Activated CD8-positive, alpha-beta memory T cell treated with anti-CD3 and anti-CD28 coated beads for 24 hours (primary cell): ENCODE results near the gene GPR18.
"Not testable (repeated sequence)": the region's sequence is repeated elsewhere in the genome, so short reads cannot be mapped to it uniquely, and the experiment has no call there.

ENCODE experiments used
- DNase-seq: peaks from one replicate; pipeline ENCODE4 v3.0.0-alpha.2; 2020

The GPR18 gene

DNA sequence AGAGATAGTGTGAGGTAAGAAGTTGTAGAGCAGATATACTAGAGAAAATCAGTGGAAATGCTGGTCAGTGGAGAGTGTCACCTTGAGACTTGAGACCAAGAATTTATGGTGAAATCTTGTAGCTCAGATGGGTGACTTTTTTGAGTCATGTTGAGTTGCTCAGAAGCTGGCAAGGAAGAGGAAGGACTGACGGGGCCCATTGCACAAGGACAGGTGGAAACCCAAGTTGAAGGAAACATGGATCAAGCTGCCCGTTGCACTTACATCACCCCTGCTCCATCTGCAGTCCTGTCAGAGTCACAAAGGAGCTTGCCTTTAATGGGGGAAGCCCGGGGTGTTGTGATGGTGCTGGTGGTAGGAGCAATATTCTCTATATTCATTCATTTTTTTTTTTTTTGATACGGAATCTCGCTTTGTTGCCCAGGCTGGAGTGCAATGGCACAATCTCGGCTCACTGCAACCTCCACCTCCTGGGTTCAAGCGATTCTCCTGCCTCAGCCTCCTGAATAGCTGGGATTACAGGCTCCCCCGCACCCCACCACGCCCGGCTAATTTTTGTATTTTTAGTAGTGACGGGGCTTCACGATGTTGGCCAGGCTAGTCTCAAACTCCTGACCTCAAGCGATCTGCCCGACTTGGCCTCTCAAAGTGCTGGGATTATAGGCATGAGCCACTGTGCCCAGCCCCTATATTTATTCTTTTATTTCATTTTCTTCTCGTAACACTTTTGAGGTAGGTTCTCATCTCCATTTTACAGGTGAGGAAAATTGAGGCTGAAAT is 30.1 kb downstream of the GPR18 start:
- DNase-seq = no peak

- no peak for DNase-seq
These were observed 30.8 kb downstream of the GPR18 start for GRCh38 chr13:99227331-99227900.

GRCh38 chr13:99226513-99226912 is 31.7 kb downstream of the GPR18 start:
- DNase-seq = no peak

GRCh38 chr13:99225078-99225477 is 33.1 kb downstream of the GPR18 start:
- no peak for DNase-seq

DNA sequence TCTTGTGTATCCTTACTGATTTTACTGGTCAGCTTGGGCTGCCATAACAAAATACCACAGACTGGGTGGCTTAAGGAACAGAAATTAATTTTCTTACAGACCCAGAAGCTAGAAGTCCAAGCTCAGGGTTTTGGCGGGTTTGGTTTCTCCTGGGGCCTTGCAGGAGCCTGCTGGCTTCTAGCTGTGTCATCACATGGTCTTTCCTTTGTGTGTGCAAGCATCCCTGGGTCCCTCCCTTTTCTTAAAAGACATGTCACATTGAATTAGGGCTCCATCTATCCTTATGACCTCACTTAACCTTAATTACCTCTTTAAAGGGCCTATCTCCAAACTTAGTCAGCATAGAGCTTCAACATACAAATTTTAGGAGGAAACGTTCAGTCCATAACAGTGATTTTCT is 34.2 kb downstream of the GPR18 start:
- DNase-seq = no peak

GRCh38 chr13:99223587-99223986 is 34.6 kb downstream of the GPR18 start:
- DNase-seq = no peak

GRCh38 chr13:99221567-99222239 is 36.5 kb downstream of the GPR18 start:
- no peak for DNase-seq

- no peak for DNase-seq
These were observed 37.8 kb downstream of the GPR18 start for GRCh38 chr13:99220199-99220935.

- peak; percentile 66 for DNase-seq
These were observed 39.2 kb downstream of the GPR18 start for GRCh38 chr13:99218969-99219368.

DNA sequence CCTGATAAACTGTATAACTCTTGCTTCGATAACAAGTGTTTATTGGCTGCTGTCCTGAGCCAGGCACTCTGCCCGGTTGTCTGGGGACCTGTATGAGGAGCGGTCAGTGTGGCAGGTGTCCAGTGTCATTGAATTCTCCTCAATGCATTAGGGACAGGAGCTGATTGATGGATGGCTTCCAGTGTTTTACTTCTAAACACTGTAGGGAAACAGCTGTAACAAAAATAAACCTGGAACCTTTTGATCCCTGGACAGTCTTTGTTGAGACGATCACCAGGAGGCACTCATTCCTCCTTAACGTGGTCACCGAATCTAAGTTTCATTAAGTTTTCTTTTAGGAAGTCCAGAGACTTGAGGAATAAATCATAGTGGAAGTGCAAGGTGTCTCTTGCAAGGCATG is 39.6 kb downstream of the GPR18 start:
- peak; percentile 55 for DNase-seq

DNA sequence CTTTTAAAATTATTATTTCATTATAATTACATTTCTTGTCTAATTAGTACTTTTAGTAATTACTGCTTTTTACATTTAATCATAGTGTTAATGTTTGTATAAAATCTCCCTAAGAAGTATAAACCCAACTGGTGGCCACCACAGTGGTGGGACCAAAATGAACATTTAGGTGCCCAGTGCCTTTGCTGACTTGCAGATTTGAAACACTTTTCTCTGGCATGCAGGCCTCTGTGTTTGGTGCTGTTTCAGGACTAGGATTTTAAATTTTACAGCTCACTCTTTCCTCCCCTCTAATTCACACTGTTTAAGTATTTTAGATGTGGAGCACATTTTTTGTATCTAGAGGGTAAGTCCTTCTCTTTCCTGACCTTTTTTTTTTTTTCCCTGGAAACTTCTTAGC is 40.1 kb downstream of the GPR18 start:
- DNase-seq = no peak

GRCh38 chr13:99217461-99218110 is 40.6 kb downstream of the GPR18 start:
- peak; percentile 79 for DNase-seq

GRCh38 chr13:99215184-99215830 is 42.9 kb downstream of the GPR18 start:
- DNase-seq = peak; percentile 82

GRCh38 chr13:99214731-99215130 is 43.4 kb downstream of the GPR18 start:
- no peak for DNase-seq

GRCh38 chr13:99214232-99214631 is 43.9 kb downstream of the GPR18 start:
- DNase-seq = peak; percentile 74

DNA sequence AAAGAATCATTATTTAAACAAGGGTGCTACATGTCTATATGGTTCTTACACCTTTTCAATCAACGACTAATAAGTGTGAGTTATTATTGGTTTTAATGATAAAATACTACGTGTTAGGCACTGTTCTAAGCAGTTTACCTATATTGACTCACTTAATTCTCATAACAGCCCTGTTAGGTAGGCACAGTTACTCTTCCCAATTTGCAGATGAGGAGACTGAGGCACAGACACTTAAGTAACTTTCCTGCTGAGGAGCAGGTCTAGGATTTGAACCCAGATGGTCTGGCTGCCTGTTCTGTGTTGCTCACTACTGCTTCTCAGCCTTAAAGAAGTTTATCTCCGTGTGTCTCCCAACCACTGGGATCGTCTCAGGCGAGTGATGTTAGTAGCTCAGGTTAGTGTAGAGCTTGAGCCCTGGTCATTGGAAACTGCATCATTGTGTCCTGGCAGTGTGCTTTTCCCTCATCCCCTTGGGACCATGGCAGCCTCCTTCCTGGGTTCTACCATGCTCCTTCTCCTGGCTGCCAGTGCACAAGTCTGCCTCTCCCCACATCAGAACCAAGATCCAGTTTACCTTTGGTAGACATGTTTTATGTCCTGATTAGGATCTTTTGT is 46.7 kb downstream of the GPR18 start:
- DNase-seq = no peak

DNA sequence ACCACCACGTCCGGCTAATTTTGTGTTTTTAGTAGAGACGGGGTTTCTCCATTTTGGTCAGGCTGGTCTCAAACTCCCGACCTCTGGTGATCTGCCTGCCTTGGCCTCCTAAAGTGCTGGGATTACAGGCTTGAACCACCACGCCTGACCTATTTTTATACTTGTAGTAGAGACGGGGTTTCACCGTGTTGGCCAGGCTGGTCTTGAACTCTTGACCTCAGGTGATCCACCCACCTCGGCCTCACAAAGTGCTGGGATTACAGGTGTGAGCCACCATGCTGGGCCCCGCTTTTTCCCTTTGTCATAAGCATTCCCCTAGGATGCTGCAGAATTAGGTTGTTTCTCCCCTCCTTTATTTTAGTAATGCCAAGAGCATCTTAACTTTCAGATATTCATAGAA is 47.6 kb downstream of the GPR18 start:
- DNase-seq = not testable (repeated sequence)

DNA sequence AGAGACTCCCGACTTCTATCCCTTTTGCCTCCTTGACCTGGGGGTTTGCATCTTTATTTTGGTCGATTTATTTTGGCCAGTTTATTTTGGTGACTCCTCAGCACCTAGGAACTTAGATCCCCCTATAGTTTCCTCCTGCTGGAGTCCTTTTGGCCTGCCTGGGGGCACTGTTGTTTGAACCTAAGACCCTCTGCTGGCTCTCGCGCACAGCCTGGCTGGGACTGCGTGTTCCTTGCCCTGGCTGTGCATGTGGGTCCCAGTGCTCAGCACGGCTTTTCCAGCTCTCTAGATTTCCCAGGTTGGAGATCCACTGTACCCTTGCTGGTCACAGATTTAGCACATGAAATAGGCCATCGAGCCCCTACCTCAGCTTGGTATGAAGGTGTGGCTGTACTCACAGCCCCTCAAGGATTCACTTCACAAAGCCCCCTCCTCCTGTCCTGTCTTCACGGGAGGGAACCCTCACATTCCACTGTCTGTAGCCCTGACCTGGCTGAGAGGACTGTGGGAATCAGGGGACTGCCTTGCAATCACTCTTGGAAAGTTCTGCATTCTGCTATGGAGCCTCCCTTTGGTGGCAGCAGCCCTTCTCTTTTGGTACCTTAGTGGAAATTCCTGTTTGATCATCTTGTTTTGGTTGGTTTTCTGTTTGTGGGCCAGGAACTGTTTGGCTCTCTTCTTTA is 49.2 kb downstream of the GPR18 start:
- peak; percentile 53 for DNase-seq

GRCh38 chr13:99208185-99208584 is 50.0 kb downstream of the GPR18 start:
- no peak for DNase-seq

GRCh38 chr13:99207511-99207910 is 50.7 kb downstream of the GPR18 start:
- DNase-seq = no peak

DNA sequence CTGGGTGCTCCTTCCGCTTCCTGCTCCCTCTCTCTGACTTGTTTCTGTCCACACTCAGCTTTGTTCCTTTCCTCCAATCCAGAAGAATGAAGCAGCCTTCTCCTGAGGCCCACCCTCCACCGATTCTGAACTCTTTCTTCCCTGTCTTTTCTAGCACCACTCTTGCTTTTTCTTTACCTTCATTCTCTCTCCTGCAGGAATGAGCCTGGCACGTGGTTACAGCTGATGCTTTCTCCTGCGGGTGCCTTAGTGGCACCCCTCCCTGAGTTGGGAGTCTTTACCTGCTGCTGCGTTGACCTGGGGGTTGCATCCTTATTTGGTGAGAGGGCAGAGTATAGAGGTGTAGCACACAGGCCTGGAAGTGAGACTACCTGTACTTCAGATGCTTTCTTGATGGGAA is 51.3 kb downstream of the GPR18 start:
- peak; percentile 55 for DNase-seq
